H1 (cell line): ENCODE measurements around the gene PLSCR3. TPM values are rescaled to one million over a fixed set of nuclear protein-coding genes. Genes with fewer than 3 reads are reported as not detected.

Source experiments
- CTCF ChIA-PET: fragments of 300-600 bp; sonication (Branson Sonifier 250); formaldehyde crosslinking; loops from one replicate; lab custom pipeline; 2021; ENCODE audit not compliant: partially characterized antibody; lab: Charles Lee
- POLR2A ChIA-PET: fragments of 300-600 bp; sonication (Branson Sonifier 250); formaldehyde crosslinking; loops from one replicate; lab custom pipeline; 2021; ENCODE audit warnings: inconsistent platforms; ENCODE audit not compliant: partially characterized antibody; lab: Charles Lee
- DNase-seq, 2 experiments: peaks; one replicate each; pipeline versions ENCODE4 v3.0.0 to v3.0.0-alpha.2; 2010 to 2022; ENCODE audit warnings: low spot score in 2 of 2, low read depth in 1 of 2, mixed read lengths in 1 of 2
- FAIRE-seq: peaks from 2 replicates; lab custom pipeline; 2011; peaks lifted over from hg19 to GRCh38; lab: Jason Lieb, UNC
- H2AFZ ChIP-seq: 2 replicates; pipeline ENCODE4 v1.8.1; 2012; ENCODE audit warnings: low read length, inconsistent platforms
- H2AK5ac ChIP-seq: 2 replicates; pipeline ENCODE4 v1.6.1; 2013; ENCODE audit warnings: low read depth, low read length
- H2BK120ac ChIP-seq: replicated peaks from 2 replicates; pipeline ENCODE3; 2013; ENCODE audit warnings: low read depth, low read length, inconsistent platforms
- H2BK12ac ChIP-seq: 2 replicates; pipeline ENCODE4 v1.6.1; 2013; ENCODE audit warnings: low read depth, low read length
- H2BK15ac ChIP-seq: 2 replicates; pipeline ENCODE4 v1.6.1; 2013; ENCODE audit warnings: low read length
- H2BK20ac ChIP-seq: 2 replicates; pipeline ENCODE4 v1.6.1; 2013; ENCODE audit warnings: low read length
- H2BK5ac ChIP-seq: 2 replicates; pipeline ENCODE4 v1.6.1; 2013; ENCODE audit warnings: low read depth, low read length
- H3K14ac ChIP-seq: 2 replicates; pipeline ENCODE4 v1.6.1; 2013; ENCODE audit warnings: inconsistent platforms; ENCODE audit not compliant: insufficient read length
- H3K18ac ChIP-seq: 2 replicates; pipeline ENCODE4 v1.6.1; 2013; ENCODE audit warnings: low read length; ENCODE audit errors: extremely low read depth
- H3K23ac ChIP-seq: 2 replicates; pipeline ENCODE4 v1.6.1; 2013; ENCODE audit warnings: inconsistent platforms; ENCODE audit not compliant: insufficient read length
- H3K23me2 ChIP-seq: 2 replicates; pipeline ENCODE4 v1.6.1; 2013; ENCODE audit warnings: low read depth, low read length
- H3K27ac ChIP-seq: 2 replicates; pipeline ENCODE4 v1.6.1; 2011; ENCODE audit warnings: low read depth, low read length, inconsistent platforms
- H3K27me3 ChIP-seq, 4 experiments: replicated peaks in 1 of 4; 1 replicate in 1 of 4; 2 replicates in 3 of 4; pipeline versions ENCODE4 v1.6.1 to v1.8.1; 2011 to 2013; ENCODE audit warnings: low read length in 3 of 4, mild to moderate bottlenecking in 3 of 4, inconsistent platforms in 2 of 4, mixed read lengths in 2 of 4, moderate library complexity in 1 of 4; ENCODE audit not compliant: control insufficient read depth in 3 of 4, insufficient read depth in 3 of 4; ENCODE audit errors: extremely low read depth in 1 of 4
- H3K36me3 ChIP-seq, 4 experiments: 2 replicates each; pipeline versions ENCODE4 v1.6.1 to v1.8.1; 2011 to 2013; ENCODE audit warnings: mild to moderate bottlenecking in 4 of 4, low read length in 3 of 4, moderate library complexity in 2 of 4, control low read depth in 1 of 4, inconsistent platforms in 1 of 4; ENCODE audit not compliant: insufficient read depth in 4 of 4, control insufficient read depth in 2 of 4
- H3K4ac ChIP-seq: replicated peaks from 2 replicates; pipeline ENCODE3; 2013; ENCODE audit warnings: low read length, low read depth, mixed read lengths, inconsistent platforms; ENCODE audit not compliant: insufficient read length
- H3K4me1 ChIP-seq, 4 experiments: replicated peaks in 1 of 4; 1 replicate in 1 of 4; 2 replicates in 3 of 4; pipeline versions ENCODE4 v1.6.1 to v1.8.1; 2011 to 2013; ENCODE audit warnings: low read length in 3 of 4, inconsistent platforms in 2 of 4, mixed read lengths in 1 of 4; ENCODE audit not compliant: insufficient read depth in 4 of 4, control insufficient read depth in 3 of 4
- H3K4me2 ChIP-seq, 2 experiments: 2 replicates each; pipeline versions ENCODE4 v1.6.1 to v1.8.1; 2011 to 2013; ENCODE audit warnings: low read depth in 2 of 2, low read length in 2 of 2, control low read depth in 1 of 2, inconsistent platforms in 1 of 2, mild to moderate bottlenecking in 1 of 2; ENCODE audit not compliant: insufficient read depth in 1 of 2
- H3K4me3 ChIP-seq, 4 experiments: fragments of 200-600, 300-600 bp in 1 of 4; sonication (generic), shearing (Covaris generic), sonication (Bioruptor Twin) in 1 of 4; 2 replicates each; pipeline versions ENCODE4 v1.5.1 to v1.8.1; 2011 to 2016; ENCODE audit warnings: low read length in 4 of 4, low read depth in 3 of 4, control low read depth in 2 of 4, inconsistent platforms in 2 of 4, mild to moderate bottlenecking in 2 of 4, mixed read lengths in 1 of 4, moderate library complexity in 1 of 4; ENCODE audit not compliant: insufficient read depth in 2 of 4; ENCODE audit errors: extremely low read depth in 1 of 4
- H3K56ac ChIP-seq: replicated peaks from 2 replicates; pipeline ENCODE3; 2013; ENCODE audit warnings: low read depth, mild to moderate bottlenecking, mixed read lengths, low read length, inconsistent platforms; ENCODE audit not compliant: insufficient read length
- H3K79me1 ChIP-seq: 2 replicates; pipeline ENCODE4 v1.6.1; 2013; ENCODE audit warnings: low read depth, low read length, control low read depth
- H3K79me2 ChIP-seq, 2 experiments: 2 replicates each; pipeline versions ENCODE4 v1.6.1 to v1.8.1; 2012 to 2013; ENCODE audit warnings: low read length in 2 of 2, mild to moderate bottlenecking in 2 of 2, inconsistent platforms in 1 of 2; ENCODE audit not compliant: insufficient read depth in 2 of 2, control insufficient read depth in 1 of 2
- H3K9ac ChIP-seq, 4 experiments: replicated peaks in 1 of 4; 1 replicate in 1 of 4; 2 replicates in 3 of 4; pipeline versions ENCODE4 v1.6.1 to v1.8.1; 2011 to 2013; ENCODE audit warnings: low read depth in 3 of 4, low read length in 3 of 4, control low read depth in 2 of 4, mild to moderate bottlenecking in 2 of 4, moderate library complexity in 2 of 4, inconsistent platforms in 1 of 4; ENCODE audit errors: extremely low read depth in 1 of 4
- H3K9me3 ChIP-seq, 2 experiments: 2 replicates each; pipeline versions ENCODE4 v1.6.1 to v1.8.1; 2012 to 2013; ENCODE audit warnings: mild to moderate bottlenecking in 2 of 2, moderate library complexity in 2 of 2, control low read depth in 1 of 2, inconsistent platforms in 1 of 2, low read depth in 1 of 2, low read length in 1 of 2, mixed read lengths in 1 of 2; ENCODE audit not compliant: insufficient read depth in 2 of 2
- H4K20me1 ChIP-seq, 2 experiments: replicated peaks in 1 of 2; 2 replicates each; pipeline versions ENCODE3 to v1.8.1; 2011 to 2013; ENCODE audit warnings: inconsistent platforms in 2 of 2, low read length in 2 of 2, mild to moderate bottlenecking in 1 of 2; ENCODE audit not compliant: insufficient read depth in 2 of 2, control insufficient read depth in 1 of 2
- H4K5ac ChIP-seq: 2 replicates; pipeline ENCODE4 v1.6.1; 2013; ENCODE audit warnings: low read length, low read depth, mixed read lengths, inconsistent platforms; ENCODE audit not compliant: insufficient read length
- H4K8ac ChIP-seq: 2 replicates; pipeline ENCODE4 v1.8.0; 2013; ENCODE audit warnings: mild to moderate bottlenecking, moderate library complexity, low read length, inconsistent platforms; ENCODE audit not compliant: insufficient read depth; ENCODE audit errors: extremely low read depth
- H4K91ac ChIP-seq: replicated peaks from 2 replicates; pipeline ENCODE3; 2013; ENCODE audit warnings: low read length, mixed read lengths, inconsistent platforms; ENCODE audit not compliant: insufficient read length
- BCL11A ChIP-seq, 2 experiments: IDR thresholded peaks; one replicate each; pipeline ENCODE4 v1.6.1; 2011; ENCODE audit warnings: low read depth in 2 of 2, low read length in 2 of 2, mild to moderate bottlenecking in 2 of 2
- BRCA1 ChIP-seq: IDR thresholded peaks from 2 replicates; pipeline ENCODE4 v1.6.1; 2012; ENCODE audit warnings: low read depth, low read length, improper control_type of control experiment
- CHD2 ChIP-seq: IDR thresholded peaks from 2 replicates; pipeline ENCODE4 v1.6.1; 2012; ENCODE audit warnings: low read length, improper control_type of control experiment
- CTBP2 ChIP-seq: IDR thresholded peaks from 2 replicates; pipeline ENCODE4 v1.7.0; 2011; ENCODE audit warnings: borderline replicate concordance, mild to moderate bottlenecking, moderate library complexity, mixed read lengths, low read length; ENCODE audit not compliant: insufficient read depth, insufficient read length
- MAFK ChIP-seq: IDR thresholded peaks from 2 replicates; pipeline ENCODE4 v1.6.1; 2012; ENCODE audit warnings: low read depth, mild to moderate bottlenecking, improper control_type of control experiment, low read length
- NRF1 ChIP-seq: IDR thresholded peaks from 2 replicates; pipeline ENCODE4 v1.6.1; 2011; ENCODE audit warnings: mild to moderate bottlenecking, low read depth, low read length, improper control_type of control experiment
- POLR2AphosphoS5 ChIP-seq: IDR thresholded peaks from 2 replicates; pipeline ENCODE4 v1.6.1; 2011; ENCODE audit warnings: low read depth, low read length
- RFX5 ChIP-seq: IDR thresholded peaks from 2 replicates; pipeline ENCODE4 v1.6.1; 2011; ENCODE audit warnings: low read depth, low read length, improper control_type of control experiment, borderline replicate concordance
- SAP30 ChIP-seq: fragments of 300-600 bp; sonication (generic); IDR thresholded peaks from 2 replicates; pipeline ENCODE4 v1.7.1; 2012; ENCODE audit warnings: low read length, moderate library complexity, mild to moderate bottlenecking, inconsistent platforms; ENCODE audit not compliant: insufficient read depth, insufficient replicate concordance
- YY1 ChIP-seq: IDR thresholded peaks from 2 replicates; pipeline ENCODE4 v1.6.1; 2011; ENCODE audit warnings: low read depth, mild to moderate bottlenecking, low read length
- ZNF274 ChIP-seq: IDR thresholded peaks from 2 replicates; pipeline ENCODE4 v1.7.0; 2012; ENCODE audit warnings: low read length, borderline replicate concordance; ENCODE audit errors: extremely low read depth
- WGBS, 2 experiments: shearing (Covaris generic) in 1 of 2; methylation state at CpG; one replicate each; pipeline versions ENCODE4 v1.1.6 to v1.1.7; 2013 to 2015; ENCODE audit warnings: low lambda C conversion rate in 2 of 2, mixed read lengths in 2 of 2, inconsistent platforms in 1 of 2, low coverage in 1 of 2, missing lambda C conversion rate in 1 of 2; ENCODE audit not compliant: insufficient replicate concordance in 2 of 2, insufficient coverage in 1 of 2, insufficient read length in 1 of 2; ENCODE audit errors: extremely low coverage in 1 of 2, missing lambda C conversion rate in 1 of 2; 5-methylcytosine and 5-hydroxymethylcytosine counted together
- polyA plus RNA-seq, 7 experiments: library from polyadenylated mRNA; depleted of rRNA in 3 of 7; stranded (reverse) in 5 of 7; unstranded in 2 of 7; fragments of >200 nt in 5 of 7; fragments of 200-250 nt in 2 of 7; gene quantifications; 1 replicate in 5 of 7; 2 replicates in 1 of 7; 4 replicates in 1 of 7; pipeline versions ENCODE4 v1.2.1 to v1.2.3, GENCODE V29; 2011 to 2013; ENCODE audit warnings: missing spikeins in 2 of 7, mixed read lengths in 2 of 7
- total RNA-seq: library from RNA; stranded (reverse); fragmentation: NEBNext Ultra II Directional; extraction: Animal tissue kit (Norgen Biotek cat#: 25700); gene quantifications from 2 replicates; pipeline ENCODE4 v1.2.1, GENCODE V29; 2021

The PLSCR3 gene
- total and polyA plus RNA-seq, 2 of the 8 experiments (the other 6 are each of a cell fraction or from before 2014, with no cell fraction given) = 36.1 to 38.7 TPM

- no peak overlapping the region for H2AFZ ChIP-seq
- H3K79me2 ChIP-seq = no peaks in the 10 kb centered on the region
- H3K79me1 ChIP-seq = no peaks in the 10 kb centered on the region
- no peak overlapping the region for H3K4me3 ChIP-seq
- H3K27me3 ChIP-seq = no peaks in the 10 kb centered on the region
- no peak overlapping the region for H2BK20ac ChIP-seq
- H3K9me3 ChIP-seq = no peaks in the 10 kb centered on the region
- H4K91ac ChIP-seq = no peak overlapping the region
- ChIA-PET POLR2A (interaction anchor here (0.5 to 1.1 kb wide), 5 partner anchors 11 to 65 kb away, joined by 3 to 4 read pairs (median 3); partner anchors contain the start of gene TMEM95), CTCF (interaction anchor here (0.8 to 2.5 kb wide), 8 partner anchors 9 to 191 kb away, joined by 3 to 9 read pairs (median 4); no protein-coding TSS in a partner anchor)
- H3K4ac ChIP-seq = no peak overlapping the region
- no peak overlapping the region for H3K18ac ChIP-seq
- peaks cover 0 to 11% (median 4%) of the 10 kb centered on the region in 4 experiments; a peak in 5 of 7 replicates for H3K4me1 ChIP-seq
- no peak overlapping the region for H3K27ac ChIP-seq
- 89% methylated on average over 5 of the region's 5 CpGs; no CpG with 5 or more reads in 1 of the 2 experiments for whole genome bisulfite sequencing, 2 experiments
- no peak overlapping the region for H4K5ac ChIP-seq
- no peak overlapping the region for H3K14ac ChIP-seq
- no peak overlapping the region for H3K23ac ChIP-seq
- no peak overlapping the region for H3K9ac ChIP-seq
- H2BK5ac ChIP-seq = no peak overlapping the region
- H2BK12ac ChIP-seq = no peak overlapping the region
- no peak for FAIRE-seq
- H3K23me2 ChIP-seq = no peaks in the 10 kb centered on the region
- H4K8ac ChIP-seq = no peak overlapping the region
- H2BK120ac ChIP-seq = no peak overlapping the region
- H3K36me3 ChIP-seq = no peaks in the 10 kb centered on the region
- TF ChIP-seq MAFK (no peak), YY1 (no peak), NRF1 (no peak), CTBP2 (no peak), RFX5 (no peak), BCL11A (IDR thresholded peaks at IDR 0.05; ENCODE audit: low read depth in 2 of 2, low read length in 2 of 2) (no peak), CHD2 (no peak), POLR2AphosphoS5 (no peak), ZNF274 (no peak), BRCA1 (no peak), SAP30 (no peak)
- H4K20me1 ChIP-seq = no peaks in the 10 kb centered on the region
- no peak for DNase-seq
- H3K56ac ChIP-seq = no peak overlapping the region
- H2BK15ac ChIP-seq = no peak overlapping the region
- H3K4me2 ChIP-seq = no peak overlapping the region
- H2AK5ac ChIP-seq = no peak overlapping the region
Measured at GRCh38 chr17:7369825-7370224, 24.5 kb downstream of the PLSCR3 start.
